AG20443 (cell line): ENCODE measurements around the gene SMURF1.

ENCODE experiments used
- DNase-seq: peaks from one replicate; pipeline ENCODE4 v3.0.0; 2012; ENCODE audit warnings: low spot score, mixed read lengths

The SMURF1 gene

GRCh38 chr7:98984126-98984525 lies 159.8 kb downstream of the SMURF1 start:
- DNase-seq = no peak

DNA sequence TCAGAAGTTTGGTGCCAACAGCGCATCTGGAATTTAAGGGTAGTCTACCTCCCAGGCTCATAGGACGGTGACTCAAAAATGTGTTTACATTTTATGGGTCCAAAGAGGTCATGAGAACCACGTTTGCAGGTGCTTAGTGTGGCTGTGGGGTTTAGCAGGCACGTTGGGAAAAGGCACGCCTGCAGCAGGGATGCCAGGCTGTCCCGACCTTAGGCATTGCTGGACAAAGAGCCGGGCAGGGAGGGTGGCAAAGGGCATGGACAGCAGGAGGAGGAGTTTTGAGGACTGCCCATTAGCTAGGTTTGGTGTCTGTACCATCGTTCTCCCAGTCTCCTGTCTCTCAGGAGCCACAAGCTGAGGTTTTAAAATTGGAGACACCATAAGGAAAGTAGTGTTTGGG lies 161.2 kb downstream of the SMURF1 start:
- DNase-seq = no peak

GRCh38 chr7:98981701-98982100 lies 162.2 kb downstream of the SMURF1 start:
- DNase-seq = no peak

- no peak for DNase-seq
Observed at GRCh38 chr7:98978672-98979071, 165.2 kb downstream of the SMURF1 start.
